ENCODE results near the gene PSMA6. TPM values are rescaled to one million over a fixed set of nuclear protein-coding genes. Genes with fewer than 3 reads are reported as not detected.
"Not testable (repeated sequence)": the region's sequence is repeated elsewhere in the genome, so short reads cannot be mapped to it uniquely, and the experiment has no call there.

Gene PSMA6
- total RNA-seq, 1 experiment from 2014 or later: 392 TPM

DNA sequence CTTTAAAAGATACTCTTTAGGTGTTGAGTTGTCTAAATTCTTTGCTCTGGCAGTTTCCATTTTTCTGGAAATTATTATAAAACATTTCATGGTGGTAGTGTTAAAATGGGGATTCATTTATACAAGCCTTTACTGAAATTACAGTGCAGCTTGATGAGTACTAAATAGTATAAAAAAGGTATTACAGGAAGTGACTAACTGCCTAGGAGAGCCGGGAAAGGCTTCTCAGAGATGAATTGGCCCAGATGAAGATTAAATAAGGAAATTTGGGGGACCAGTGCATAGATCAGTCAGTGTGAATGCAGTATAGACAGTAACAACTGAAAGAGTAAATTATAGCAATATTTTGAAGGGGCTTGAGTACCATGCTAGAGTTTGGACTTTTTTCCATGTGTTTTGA lies 7.5 kb downstream of the PSMA6 start:
- H3K36me3 ChIP-seq (ENCODE audit: insufficient read depth, low read length, poor library complexity, severe bottlenecking): no peaks in the 10 kb centered on the region
- no peaks in the 10 kb centered on the region for H3K27me3 ChIP-seq (replicated peaks; ENCODE audit: insufficient read depth, low read depth, low read length, poor library complexity)
- TF ChIP-seq EZH2 (IDR thresholded peaks at IDR 0.05; ENCODE audit: borderline replicate concordance, low read depth, low read length, poor library complexity, severe bottlenecking): no peak
- TF ChIP-seq, protein P1, sequence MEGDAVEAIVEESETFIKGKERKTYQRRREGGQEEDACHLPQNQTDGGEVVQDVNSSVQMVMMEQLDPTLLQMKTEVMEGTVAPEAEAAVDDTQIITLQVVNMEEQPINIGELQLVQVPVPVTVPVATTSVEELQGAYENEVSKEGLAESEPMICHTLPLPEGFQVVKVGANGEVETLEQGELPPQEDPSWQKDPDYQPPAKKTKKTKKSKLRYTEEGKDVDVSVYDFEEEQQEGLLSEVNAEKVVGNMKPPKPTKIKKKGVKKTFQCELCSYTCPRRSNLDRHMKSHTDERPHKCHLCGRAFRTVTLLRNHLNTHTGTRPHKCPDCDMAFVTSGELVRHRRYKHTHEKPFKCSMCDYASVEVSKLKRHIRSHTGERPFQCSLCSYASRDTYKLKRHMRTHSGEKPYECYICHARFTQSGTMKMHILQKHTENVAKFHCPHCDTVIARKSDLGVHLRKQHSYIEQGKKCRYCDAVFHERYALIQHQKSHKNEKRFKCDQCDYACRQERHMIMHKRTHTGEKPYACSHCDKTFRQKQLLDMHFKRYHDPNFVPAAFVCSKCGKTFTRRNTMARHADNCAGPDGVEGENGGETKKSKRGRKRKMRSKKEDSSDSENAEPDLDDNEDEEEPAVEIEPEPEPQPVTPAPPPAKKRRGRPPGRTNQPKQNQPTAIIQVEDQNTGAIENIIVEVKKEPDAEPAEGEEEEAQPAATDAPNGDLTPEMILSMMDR (conservative IDR thresholded peaks at IDR 0.05; ENCODE audit: low read depth, low read length): no peak
- no peak overlapping the region for H3K4me3 ChIP-seq (ENCODE audit: low read depth, low read length, poor library complexity, severe bottlenecking)
- peaks cover 17% of the 10 kb centered on the region for H3K4me1 ChIP-seq (ENCODE audit: insufficient read depth, low read length, poor library complexity, severe bottlenecking)
- BruUV-seq (replicated peaks): no TSS peak
- DNase-seq (ENCODE audit: low spot score): no peak
- POLR2A ChIA-PET (ENCODE audit: low non-redundant PET): no interaction called here
- H3K27ac ChIP-seq (ENCODE audit: low read depth, low read length, poor library complexity, severe bottlenecking): no peak overlapping the region
- intact Hi-C loops (cut with micrococcal nuclease; ENCODE audit: unreplicated experiment): loop anchor here (10.0 kb wide), 1 partner anchor 175 kb away; the partner anchor contains the start of genes PPP2R3C and PRORP
- CTCF ChIA-PET: no interaction called here
- no peaks in the 10 kb centered on the region for H3K9me3 ChIP-seq (ENCODE audit: low read depth, low read length, poor library complexity, severe bottlenecking)

DNA sequence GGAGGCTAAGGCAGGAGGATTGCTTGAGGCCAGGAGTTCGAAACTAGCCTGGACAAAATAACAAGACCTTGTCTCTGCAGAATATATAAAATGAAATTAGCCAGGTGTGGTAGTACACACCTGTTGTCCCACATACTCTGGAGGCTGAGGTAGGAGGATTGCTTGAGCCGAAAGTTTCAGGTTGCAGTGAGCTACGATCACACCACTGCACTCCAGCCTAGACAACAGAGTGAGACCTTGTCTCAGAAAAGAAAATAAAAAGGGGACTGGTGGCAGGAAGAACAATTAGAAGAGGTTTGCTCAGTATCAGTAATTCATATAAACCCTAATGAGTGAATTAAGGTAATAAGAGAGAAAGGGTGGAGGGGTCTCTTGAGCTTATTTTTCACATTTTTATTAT lies 8.0 kb downstream of the PSMA6 start:
- intact Hi-C loops (cut with micrococcal nuclease; ENCODE audit: unreplicated experiment): no loop called here
- POLR2A ChIA-PET (ENCODE audit: low non-redundant PET): interaction anchor here (0.5 kb wide), 1 partner anchor 130 kb away, joined by 4 read pairs; no protein-coding TSS in a partner anchor
- no peaks in the 10 kb centered on the region for H3K27me3 ChIP-seq (replicated peaks; ENCODE audit: insufficient read depth, low read depth, low read length, poor library complexity)
- no peak overlapping the region for H3K27ac ChIP-seq (ENCODE audit: low read depth, low read length, poor library complexity, severe bottlenecking)
- H3K9me3 ChIP-seq (ENCODE audit: low read depth, low read length, poor library complexity, severe bottlenecking): no peaks in the 10 kb centered on the region
- no peak overlapping the region for H3K4me3 ChIP-seq (ENCODE audit: low read depth, low read length, poor library complexity, severe bottlenecking)
- H3K4me1 ChIP-seq (ENCODE audit: insufficient read depth, low read length, poor library complexity, severe bottlenecking): peaks cover 14% of the 10 kb centered on the region
- CTCF ChIA-PET: no interaction called here
- DNase-seq (ENCODE audit: low spot score): no peak
- TF ChIP-seq EZH2 (IDR thresholded peaks at IDR 0.05; ENCODE audit: borderline replicate concordance, low read depth, low read length, poor library complexity, severe bottlenecking): no peak
- TF ChIP-seq, protein P1 (conservative IDR thresholded peaks at IDR 0.05; ENCODE audit: low read depth, low read length): no peak
- no TSS peak for BruUV-seq (replicated peaks)
- no peaks in the 10 kb centered on the region for H3K36me3 ChIP-seq (ENCODE audit: insufficient read depth, low read length, poor library complexity, severe bottlenecking)

DNA sequence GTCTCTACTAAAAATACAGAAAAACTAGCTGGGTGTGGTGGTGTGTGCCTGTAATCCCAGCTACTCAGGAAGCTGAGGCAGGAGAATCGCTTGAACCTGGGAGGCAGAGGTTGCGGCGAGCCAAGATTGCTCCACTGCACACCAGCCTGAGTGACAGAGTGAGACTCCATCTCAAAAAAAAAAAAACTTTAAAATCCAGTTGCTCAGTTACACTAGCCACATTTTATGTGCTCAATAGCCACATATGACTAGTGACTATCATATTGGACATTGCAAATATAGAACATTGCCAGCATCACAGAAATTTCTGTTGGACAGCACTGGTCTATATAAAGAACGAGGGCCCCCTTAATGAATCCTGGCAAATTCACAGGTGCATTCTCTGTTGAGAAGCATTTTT lies 9.2 kb downstream of the PSMA6 start:
- intact Hi-C loops (cut with micrococcal nuclease; ENCODE audit: unreplicated experiment); H3K9me3 ChIP-seq (ENCODE audit: low read depth, low read length, poor library complexity, severe bottlenecking); H3K36me3 ChIP-seq (ENCODE audit: insufficient read depth, low read length, poor library complexity, severe bottlenecking); BruUV-seq (replicated peaks); H3K27ac ChIP-seq (ENCODE audit: low read depth, low read length, poor library complexity, severe bottlenecking); DNase-seq (ENCODE audit: low spot score); H3K4me3 ChIP-seq (ENCODE audit: low read depth, low read length, poor library complexity, severe bottlenecking); H3K27me3 ChIP-seq (replicated peaks; ENCODE audit: insufficient read depth, low read depth, low read length, poor library complexity); CTCF ChIA-PET; POLR2A ChIA-PET (ENCODE audit: low non-redundant PET): not testable (repeated sequence)
- peaks cover 10% of the 10 kb centered on the region for H3K4me1 ChIP-seq (ENCODE audit: insufficient read depth, low read length, poor library complexity, severe bottlenecking)

DNA sequence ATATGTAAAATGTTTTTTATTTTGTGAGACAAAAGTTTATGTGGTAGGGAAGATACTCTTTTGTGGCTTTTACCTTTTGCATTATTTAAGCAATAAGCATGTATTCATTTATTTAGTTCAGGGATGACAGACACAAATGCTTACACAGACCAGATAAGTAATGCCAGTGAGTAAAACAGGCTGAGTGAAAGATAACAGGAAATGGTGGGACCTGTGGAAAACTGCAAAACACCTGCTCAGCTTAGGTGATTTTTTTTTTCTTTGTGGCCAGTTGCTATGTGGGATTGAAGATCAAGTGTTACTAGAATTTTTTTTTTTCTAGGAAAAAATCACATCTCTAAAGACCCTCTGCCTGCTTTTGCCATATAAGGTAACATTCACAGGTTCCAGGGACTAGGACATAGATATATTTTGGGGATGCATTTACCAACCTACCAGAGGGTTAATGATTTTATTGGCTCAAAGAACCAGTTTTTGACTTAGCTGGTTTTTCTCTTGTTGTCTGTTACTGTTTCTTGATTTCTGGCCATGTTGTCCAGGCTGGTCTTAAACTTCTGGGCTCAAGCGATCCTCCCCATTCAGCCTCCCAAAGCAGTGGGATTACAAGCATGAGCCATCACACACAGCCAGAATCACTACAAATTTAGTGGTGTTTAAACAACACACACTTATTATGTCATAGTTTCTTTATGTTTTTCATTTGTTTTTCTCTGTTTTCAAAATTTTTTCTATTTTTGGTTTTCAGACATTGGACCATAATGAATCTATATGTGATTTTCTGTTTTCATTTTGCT lies 9.8 kb downstream of the PSMA6 start:
- ChIA-PET POLR2A (ENCODE audit: low non-redundant PET) (no interaction called here), CTCF (no interaction called here)
- intact Hi-C loops (cut with micrococcal nuclease; ENCODE audit: unreplicated experiment): no loop called here
- H3K9me3 ChIP-seq (ENCODE audit: low read depth, low read length, poor library complexity, severe bottlenecking): no peaks in the 10 kb centered on the region
- no peak overlapping the region for H3K27ac ChIP-seq (ENCODE audit: low read depth, low read length, poor library complexity, severe bottlenecking)
- BruUV-seq (replicated peaks): no TSS peak
- H3K4me3 ChIP-seq (ENCODE audit: low read depth, low read length, poor library complexity, severe bottlenecking): no peak overlapping the region
- peaks cover 5% of the 10 kb centered on the region for H3K4me1 ChIP-seq (ENCODE audit: insufficient read depth, low read length, poor library complexity, severe bottlenecking)
- no peaks in the 10 kb centered on the region for H3K27me3 ChIP-seq (replicated peaks; ENCODE audit: insufficient read depth, low read depth, low read length, poor library complexity)
- DNase-seq (ENCODE audit: low spot score): no peak
- TF ChIP-seq, protein P1 (conservative IDR thresholded peaks at IDR 0.05; ENCODE audit: low read depth, low read length): no peak
- no peak for TF ChIP-seq EZH2 (IDR thresholded peaks at IDR 0.05; ENCODE audit: borderline replicate concordance, low read depth, low read length, poor library complexity, severe bottlenecking)
- H3K36me3 ChIP-seq (ENCODE audit: insufficient read depth, low read length, poor library complexity, severe bottlenecking): no peaks in the 10 kb centered on the region
